Cardiac muscle cell (in vitro differentiated cells and primary cell): ENCODE measurements around the gene NUAK1. TPM values are rescaled to one million over a fixed set of nuclear protein-coding genes. Genes with fewer than 3 reads are reported as not detected.

Experiments used
- DNase-seq, 2 donors: peaks; one replicate each; pipeline versions ENCODE4 v3.0.0 to v3.0.0-alpha.2; 2010 to 2017; ENCODE audit warnings: low read depth in 1 of 2, low spot score in 1 of 2
- H3K27ac ChIP-seq: fragments of 200-600 bp; sonication (generic); 2 replicates; pipeline ENCODE4 v1.5.1; 2016
- H3K27me3 ChIP-seq: fragments of 200-600 bp; sonication (generic); 2 replicates; pipeline ENCODE4 v1.6.0; 2016; ENCODE audit warnings: control low read depth
- H3K36me3 ChIP-seq: fragments of 200-600 bp; sonication (generic); 2 replicates; pipeline ENCODE4 v1.5.1; 2016; ENCODE audit warnings: control low read depth
- H3K4me1 ChIP-seq: fragments of 200-600 bp; sonication (generic); 2 replicates; pipeline ENCODE4 v1.8.1; 2017; ENCODE audit warnings: low read depth, mild to moderate bottlenecking, mixed run types
- H3K4me3 ChIP-seq: fragments of 200-600 bp; sonication (generic); 2 replicates; pipeline ENCODE4 v1.5.1; 2016; ENCODE audit warnings: mild to moderate bottlenecking
- H3K9me3 ChIP-seq: fragments of 200-600 bp; sonication (generic); 2 replicates; pipeline ENCODE4 v1.5.1; 2017; ENCODE audit warnings: low read depth, mild to moderate bottlenecking, control low read depth
- CTCF ChIP-seq: IDR thresholded peaks from 2 replicates; pipeline ENCODE4 v1.5.1; 2012; ENCODE audit warnings: low read depth, mild to moderate bottlenecking, low read length
- polyA plus RNA-seq: library from polyadenylated mRNA; unstranded; fragments of >200 nt; fragmentation: Nextera tagmentation; extraction: Ambion mirVana; gene quantifications from 2 replicates; pipeline ENCODE4 v1.2.1, GENCODE V29; 2016
- total RNA-seq: library from RNA; depleted of rRNA; stranded (reverse); fragments of >200 nt; gene quantifications from 2 replicates; pipeline ENCODE4 v1.2.3, GENCODE V29; 2016

The NUAK1 gene
- total and polyA plus RNA-seq, 2 experiments from 2014 or later, result 2.9 to 7.2 TPM

- peak overlapping the region; percentile 97 for H3K4me3 ChIP-seq
- TF ChIP-seq CTCF, result no peak
- H3K36me3 ChIP-seq, result no peaks in the 10 kb centered on the region
- peaks cover 42% of the 10 kb centered on the region for H3K4me1 ChIP-seq
- peak; percentile 69 to 86 for DNase-seq
- no peaks in the 10 kb centered on the region for H3K27me3 ChIP-seq
- no peaks in the 10 kb centered on the region for H3K9me3 ChIP-seq
- peak overlapping the region; percentile 100 for H3K27ac ChIP-seq
Observed at GRCh38 chr12:106139422-106140171, 843 bp upstream of the NUAK1 start.

- no peaks in the 10 kb centered on the region for H3K9me3 ChIP-seq
- H3K4me1 ChIP-seq, result peaks cover 34% of the 10 kb centered on the region
- H3K27me3 ChIP-seq, result no peaks in the 10 kb centered on the region
- peak in 1 of 2 donors; percentile 57 for DNase-seq
- H3K36me3 ChIP-seq, result no peaks in the 10 kb centered on the region
- peak overlapping the region; percentile 100 for H3K27ac ChIP-seq
- TF ChIP-seq CTCF, result no peak
- peak overlapping the region; percentile 97 for H3K4me3 ChIP-seq
Observed at GRCh38 chr12:106138357-106138632, 459 bp downstream of the NUAK1 start.

GRCh38 chr12:106137530-106138356 is 1.0 kb downstream of the NUAK1 start:
- Histone ChIP-seq H3K9me3 (no peaks in the 10 kb centered on the region), H3K27ac (peak overlapping the region; percentile 100), H3K27me3 (no peaks in the 10 kb centered on the region), H3K4me1 (peaks cover 28% of the 10 kb centered on the region), H3K4me3 (peak overlapping the region; percentile 97), H3K36me3 (no peaks in the 10 kb centered on the region)
- TF ChIP-seq CTCF, result no peak
- peak in 1 of 2 donors; percentile 18 for DNase-seq

- no peak overlapping the region for H3K27ac ChIP-seq
- peaks cover 17% of the 10 kb centered on the region for H3K4me1 ChIP-seq
- H3K27me3 ChIP-seq, result no peaks in the 10 kb centered on the region
- DNase-seq, result peak; percentile 89 to 93
- peak overlapping the region; percentile 97 for H3K4me3 ChIP-seq
- no peaks in the 10 kb centered on the region for H3K9me3 ChIP-seq
- no peaks in the 10 kb centered on the region for H3K36me3 ChIP-seq
- TF ChIP-seq CTCF, result peak; percentile 65
Observed at GRCh38 chr12:106136263-106136662, 2.5 kb downstream of the NUAK1 start.

- Histone ChIP-seq H3K27me3 (no peaks in the 10 kb centered on the region), H3K4me1 (peaks cover 12% of the 10 kb centered on the region), H3K27ac (no peak overlapping the region), H3K4me3 (no peak overlapping the region), H3K36me3 (no peaks in the 10 kb centered on the region), H3K9me3 (no peaks in the 10 kb centered on the region)
- DNase-seq, result peak in 1 of 2 donors; percentile 40
- no peak for TF ChIP-seq CTCF
Observed at GRCh38 chr12:106135781-106136180, 3.0 kb downstream of the NUAK1 start.
